ELR (cell line): ENCODE data around the gene BCL2L14.

Source experiments
- DNase-seq: peaks from one replicate; pipeline ENCODE4 v3.0.0-alpha.2; 2015; ENCODE audit warnings: low read depth

The BCL2L14 gene

DNA sequence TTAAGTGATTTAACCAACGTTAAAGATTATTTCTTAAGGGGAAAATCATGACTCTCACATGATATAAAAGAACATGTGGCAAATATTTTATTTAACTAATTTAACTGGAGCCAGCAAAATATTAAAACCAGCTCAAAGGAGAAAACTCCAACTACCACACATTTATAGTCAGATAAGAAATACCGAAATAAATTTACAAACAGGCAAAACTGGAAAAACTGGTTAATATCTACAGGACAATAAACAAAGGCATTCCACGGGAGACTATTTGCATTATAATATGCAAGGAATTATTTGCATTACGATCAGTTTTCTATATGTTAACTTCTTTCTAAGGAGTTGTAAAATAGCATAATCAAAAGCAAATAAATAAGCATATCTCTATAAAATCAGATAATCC is 13.8 kb upstream of the BCL2L14 start:
- no peak for DNase-seq

DNA sequence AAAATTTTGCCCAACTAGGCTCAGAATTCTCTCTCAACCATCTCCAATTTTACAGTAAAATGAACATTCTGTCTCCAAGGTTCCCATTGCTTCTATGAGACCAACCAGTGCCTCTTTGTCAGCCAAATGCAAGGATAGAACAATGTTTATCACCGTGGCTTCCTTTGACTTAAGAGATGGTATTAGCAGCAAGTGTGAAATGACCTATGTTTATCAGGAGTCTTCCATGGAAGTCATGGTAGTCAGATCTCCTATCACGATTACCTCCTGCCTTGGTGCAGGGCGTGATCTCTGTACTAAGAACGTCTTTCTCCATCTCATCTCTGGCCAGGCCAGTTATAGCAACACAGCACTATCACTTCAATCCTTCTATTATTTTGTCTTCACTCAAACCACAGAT is 6.1 kb upstream of the BCL2L14 start:
- DNase-seq: no peak

- no peak for DNase-seq
Measured at GRCh38 chr12:12068751-12069150, 2.0 kb upstream of the BCL2L14 start.

- no peak for DNase-seq
Measured at GRCh38 chr12:12069821-12070548, 754 bp upstream of the BCL2L14 start.

- no peak for DNase-seq
Measured at GRCh38 chr12:12072064-12072760, 1.5 kb downstream of the BCL2L14 start.

DNA sequence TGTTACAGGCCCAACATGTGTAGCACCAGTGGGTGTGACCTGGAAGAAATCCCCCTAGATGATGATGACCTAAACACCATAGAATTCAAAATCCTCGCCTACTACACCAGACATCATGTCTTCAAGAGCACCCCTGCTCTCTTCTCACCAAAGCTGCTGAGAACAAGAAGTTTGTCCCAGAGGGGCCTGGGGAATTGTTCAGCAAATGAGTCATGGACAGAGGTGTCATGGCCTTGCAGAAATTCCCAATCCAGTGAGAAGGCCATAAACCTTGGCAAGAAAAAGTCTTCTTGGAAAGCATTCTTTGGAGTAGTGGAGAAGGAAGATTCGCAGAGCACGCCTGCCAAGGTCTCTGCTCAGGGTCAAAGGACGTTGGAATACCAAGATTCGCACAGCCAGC is 8.6 kb downstream of the BCL2L14 start:
- DNase-seq: peak; percentile 30

- DNase-seq: peak; percentile 61
Measured at GRCh38 chr12:12081836-12082497, 11.2 kb downstream of the BCL2L14 start.

DNA sequence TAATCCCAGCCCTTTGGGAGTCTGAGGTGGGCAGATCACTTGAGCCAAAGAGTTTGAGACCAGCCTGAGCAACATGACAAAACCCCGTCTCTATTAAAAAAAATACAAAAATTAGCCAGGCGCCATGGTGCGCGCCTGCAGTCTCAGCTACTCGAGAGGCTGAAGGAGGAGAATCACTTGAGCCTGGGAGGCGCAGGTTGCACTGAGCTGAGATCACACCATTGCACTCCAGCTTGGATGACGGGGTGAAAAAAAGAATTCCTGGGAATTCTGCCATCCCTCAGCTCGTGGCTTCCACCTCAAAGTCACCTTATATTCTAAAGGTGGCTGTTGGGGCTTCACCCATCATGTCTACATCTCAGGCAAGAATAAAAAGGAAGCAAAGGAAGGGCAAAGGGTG is 12.9 kb downstream of the BCL2L14 start:
- DNase-seq: no peak

DNA sequence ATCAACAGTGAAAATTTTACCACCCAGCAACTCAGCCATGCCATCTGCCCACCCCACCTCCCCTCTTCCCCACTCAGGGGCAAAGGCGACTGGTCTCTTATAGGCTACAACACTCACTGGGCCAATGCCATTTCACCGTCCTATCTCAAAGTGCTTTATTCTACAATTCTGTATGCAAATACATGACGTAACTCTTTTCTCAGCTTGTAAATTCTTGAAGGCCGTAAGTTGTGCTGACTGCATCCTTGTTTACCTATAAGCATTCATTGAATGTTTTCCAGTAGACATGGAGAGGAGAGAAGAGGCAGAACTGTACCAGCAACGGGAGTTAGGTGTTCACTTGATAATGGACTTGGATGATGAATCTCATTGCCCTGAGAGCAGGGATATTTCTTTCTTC is 15.6 kb downstream of the BCL2L14 start:
- no peak for DNase-seq

DNA sequence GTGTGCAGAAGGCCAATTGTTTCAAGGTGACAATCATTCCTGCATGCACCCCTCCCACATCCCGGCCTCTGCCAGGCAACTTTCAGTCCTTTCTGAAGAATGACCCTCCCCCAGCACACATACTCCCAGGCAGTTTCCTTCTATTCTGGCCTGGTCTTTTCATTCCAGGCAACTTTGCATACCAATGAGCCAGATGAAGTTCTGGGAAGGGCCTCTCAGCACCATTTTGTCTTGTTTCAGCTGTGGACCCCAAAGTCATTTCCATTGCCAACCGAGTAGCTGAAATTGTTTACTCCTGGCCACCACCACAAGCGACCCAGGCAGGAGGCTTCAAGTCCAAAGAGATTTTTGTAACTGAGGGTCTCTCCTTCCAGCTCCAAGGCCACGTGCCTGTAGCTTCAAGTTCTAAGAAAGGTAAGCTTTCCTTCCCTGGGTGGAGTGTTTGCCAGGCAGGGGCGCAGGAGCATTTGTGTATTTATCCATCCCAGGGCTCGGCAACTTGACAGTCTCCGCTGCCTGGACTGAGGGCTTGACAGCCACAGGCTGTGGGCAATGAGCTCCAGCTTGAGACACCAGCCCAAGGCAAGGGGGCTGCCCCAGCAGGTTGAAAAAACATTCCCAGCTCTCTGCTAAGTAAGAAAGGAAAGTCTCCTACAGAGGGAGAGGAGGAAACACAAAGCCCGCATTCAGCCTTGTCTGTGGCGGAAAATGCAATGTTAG is 16.4 kb downstream of the BCL2L14 start:
- DNase-seq: no peak

DNA sequence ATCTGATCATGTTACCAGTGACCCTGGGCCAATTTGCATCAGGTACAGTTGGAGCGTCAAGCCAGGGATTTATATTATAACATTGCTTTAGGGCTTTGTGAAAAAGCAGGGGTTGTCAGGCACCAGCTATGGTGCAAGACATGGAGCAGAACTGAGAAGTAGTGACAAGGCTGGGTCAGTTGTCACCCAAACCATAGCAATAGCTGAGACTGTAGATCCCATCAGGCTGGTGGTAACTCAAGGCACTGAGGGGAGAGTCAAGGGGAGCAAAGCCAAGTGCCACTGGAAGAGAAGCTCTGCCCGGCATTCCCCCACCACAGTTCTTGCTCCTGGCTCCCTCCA is 16.9 kb downstream of the BCL2L14 start:
- no peak for DNase-seq

DNA sequence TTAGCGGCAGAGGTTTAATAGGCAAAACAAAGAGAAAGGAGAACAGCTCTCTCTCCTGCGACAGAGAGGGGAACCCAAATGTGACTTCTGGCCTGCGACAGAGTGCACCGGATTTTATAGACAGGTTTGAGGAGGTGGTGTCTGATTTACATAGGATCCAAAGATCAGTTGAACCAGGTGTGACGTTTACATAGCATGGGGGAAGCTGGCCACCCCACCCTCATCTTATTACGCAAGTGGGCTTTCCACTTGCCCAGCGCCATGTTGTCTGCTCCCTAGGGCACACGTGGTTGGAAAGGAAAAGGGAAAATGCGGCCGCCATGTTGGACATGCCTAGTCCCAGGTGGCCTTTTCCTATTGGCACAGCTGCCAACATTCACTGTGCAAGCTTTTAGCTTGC is 17.4 kb downstream of the BCL2L14 start:
- no peak for DNase-seq

DNA sequence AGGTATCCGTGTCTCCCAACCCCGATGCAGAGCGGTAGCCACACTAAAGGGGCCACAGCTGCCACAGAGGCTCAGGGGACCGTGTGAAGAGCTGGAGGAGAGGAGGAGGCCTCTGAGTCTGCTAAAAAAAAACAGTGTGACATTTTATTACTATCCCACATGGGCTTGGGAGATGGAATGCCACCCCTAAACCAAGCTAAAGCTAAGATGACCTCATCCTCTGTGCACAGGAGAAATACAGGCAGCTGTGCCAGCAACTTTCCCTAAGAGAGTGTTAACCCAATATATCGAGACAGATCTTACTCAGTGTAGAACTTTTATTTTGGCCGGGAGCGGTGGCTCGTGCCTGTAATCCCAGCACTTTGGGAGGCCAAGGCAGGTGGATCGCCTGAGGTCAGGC is 18.0 kb downstream of the BCL2L14 start:
- no peak for DNase-seq

- no peak for DNase-seq
Measured at GRCh38 chr12:12091071-12091470, 20.3 kb downstream of the BCL2L14 start.

GRCh38 chr12:12091977-12092663 is 21.4 kb downstream of the BCL2L14 start:
- DNase-seq: no peak

DNA sequence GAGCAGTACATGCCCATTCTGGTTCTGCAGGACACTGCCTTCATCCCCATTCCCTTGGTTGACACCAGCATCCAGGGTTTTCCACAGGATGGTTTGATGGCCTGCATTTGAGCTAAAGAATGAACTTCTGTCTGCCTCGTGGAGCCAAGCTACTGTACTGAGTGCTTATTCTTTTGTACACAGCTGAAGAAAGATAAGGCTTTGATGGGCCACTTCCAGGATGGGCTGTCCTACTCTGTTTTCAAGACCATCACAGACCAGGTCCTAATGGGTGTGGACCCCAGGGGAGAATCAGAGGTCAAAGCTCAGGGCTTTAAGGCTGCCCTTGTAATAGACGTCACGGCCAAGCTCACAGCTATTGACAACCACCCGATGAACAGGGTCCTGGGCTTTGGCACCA is 23.7 kb downstream of the BCL2L14 start:
- no peak for DNase-seq

- DNase-seq: no peak
Measured at GRCh38 chr12:12095021-12095420, 24.3 kb downstream of the BCL2L14 start.

DNA sequence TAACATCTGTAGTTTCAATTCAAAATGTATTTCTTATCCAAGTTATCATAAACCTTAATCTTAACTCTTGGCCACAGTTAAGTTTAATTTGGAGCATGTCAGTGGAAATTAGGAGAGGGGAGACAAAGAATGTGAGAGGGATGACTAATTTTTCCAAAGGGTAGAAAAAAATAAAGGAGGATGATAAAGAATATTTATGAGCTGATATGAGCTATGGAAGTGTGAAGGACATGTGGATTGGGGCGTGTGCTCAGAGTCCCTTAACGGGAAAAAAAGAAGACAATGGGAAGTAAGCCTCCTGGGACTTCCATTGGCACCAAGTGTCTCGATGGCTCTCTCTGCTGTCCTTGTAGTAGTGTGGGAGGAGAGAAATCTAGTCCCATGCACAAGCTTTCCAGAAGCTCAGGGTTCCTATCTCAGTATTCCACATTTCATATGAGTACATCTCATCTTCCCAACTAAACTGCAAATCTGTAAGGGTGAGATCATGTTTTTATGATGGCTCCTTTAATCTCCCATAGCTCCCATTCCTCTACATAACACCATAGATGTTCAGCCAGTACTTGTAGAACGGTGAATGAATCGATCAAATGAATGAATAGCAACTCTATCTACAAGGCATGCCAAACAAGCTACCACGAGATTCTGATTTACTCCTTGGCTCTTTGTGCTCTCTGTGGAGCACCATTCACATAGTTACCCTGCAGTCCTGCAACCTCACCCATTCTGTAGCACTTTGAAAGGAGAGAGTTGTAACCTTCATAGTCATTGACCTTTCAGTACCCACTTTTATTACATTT is 27.4 kb downstream of the BCL2L14 start:
- DNase-seq: no peak

DNA sequence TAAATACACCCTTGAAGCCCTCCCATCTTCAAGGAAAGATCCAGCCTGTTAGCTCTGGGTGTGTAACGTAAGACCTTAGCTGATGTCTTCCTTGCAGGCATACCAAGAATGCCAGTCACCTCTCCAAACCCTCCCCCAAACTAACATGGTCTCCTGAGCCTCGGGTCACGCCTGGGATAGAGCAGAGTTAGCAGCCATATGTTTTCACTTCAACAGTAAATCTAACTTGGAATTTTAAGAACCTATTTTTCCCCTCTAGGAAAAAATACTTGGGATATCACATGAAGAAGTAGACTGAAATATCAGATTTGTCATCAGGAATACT is 27.9 kb downstream of the BCL2L14 start:
- no peak for DNase-seq

GRCh38 chr12:12099102-12099501 is 28.4 kb downstream of the BCL2L14 start:
- DNase-seq: no peak

GRCh38 chr12:12107678-12108077 is 36.9 kb downstream of the BCL2L14 start:
- no peak for DNase-seq
